Fibroblast of villous mesenchyme (primary cell): ENCODE data around the gene SLC6A1. TPM values are rescaled to one million over a fixed set of nuclear protein-coding genes. Genes with fewer than 3 reads are reported as not detected.

Experiments
- DNase-seq: peaks from one replicate; pipeline ENCODE4 v3.0.0-alpha.2; 2010; ENCODE audit warnings: low read depth
- H3K4me3 ChIP-seq: 2 replicates; pipeline ENCODE4 v1.5.1; 2011; ENCODE audit warnings: low read depth, mild to moderate bottlenecking, low read length
- total RNA-seq: library from RNA; depleted of rRNA; stranded (reverse); fragments of >200 nt; gene quantifications from 2 replicates; pipeline ENCODE4 v1.2.3, GENCODE V29; 2012
- TF ChIP-seq, protein P1 (sequence below): IDR thresholded peaks from 2 replicates; pipeline ENCODE4 v1.5.1; 2012; ENCODE audit warnings: low read depth, mild to moderate bottlenecking, low read length; ENCODE audit not compliant: insufficient read depth

Gene SLC6A1
- total RNA-seq, 1 donor: not detected

DNA sequence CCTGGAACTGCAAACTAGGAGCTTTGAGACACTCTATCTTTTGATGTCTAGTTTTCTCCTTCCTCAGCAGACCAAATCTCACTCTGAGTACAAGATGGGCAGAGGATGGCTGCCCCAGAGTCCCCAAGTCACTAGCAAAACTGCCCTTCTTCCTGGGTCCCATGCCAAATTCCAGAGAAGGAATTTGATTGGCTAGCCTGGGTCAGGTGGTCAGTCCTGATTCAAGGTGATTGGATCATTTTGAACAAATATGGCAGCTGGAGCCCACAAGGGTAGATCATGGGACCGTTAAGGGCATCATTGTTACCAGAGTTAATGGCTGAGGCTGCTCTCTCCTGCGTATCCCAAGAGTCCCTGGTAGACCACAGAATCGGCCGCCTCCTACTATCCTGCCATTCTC, 21.7 kb downstream of the SLC6A1 start:
- no peak overlapping the region for H3K4me3 ChIP-seq
- no peak for DNase-seq
- TF ChIP-seq, protein P1, sequence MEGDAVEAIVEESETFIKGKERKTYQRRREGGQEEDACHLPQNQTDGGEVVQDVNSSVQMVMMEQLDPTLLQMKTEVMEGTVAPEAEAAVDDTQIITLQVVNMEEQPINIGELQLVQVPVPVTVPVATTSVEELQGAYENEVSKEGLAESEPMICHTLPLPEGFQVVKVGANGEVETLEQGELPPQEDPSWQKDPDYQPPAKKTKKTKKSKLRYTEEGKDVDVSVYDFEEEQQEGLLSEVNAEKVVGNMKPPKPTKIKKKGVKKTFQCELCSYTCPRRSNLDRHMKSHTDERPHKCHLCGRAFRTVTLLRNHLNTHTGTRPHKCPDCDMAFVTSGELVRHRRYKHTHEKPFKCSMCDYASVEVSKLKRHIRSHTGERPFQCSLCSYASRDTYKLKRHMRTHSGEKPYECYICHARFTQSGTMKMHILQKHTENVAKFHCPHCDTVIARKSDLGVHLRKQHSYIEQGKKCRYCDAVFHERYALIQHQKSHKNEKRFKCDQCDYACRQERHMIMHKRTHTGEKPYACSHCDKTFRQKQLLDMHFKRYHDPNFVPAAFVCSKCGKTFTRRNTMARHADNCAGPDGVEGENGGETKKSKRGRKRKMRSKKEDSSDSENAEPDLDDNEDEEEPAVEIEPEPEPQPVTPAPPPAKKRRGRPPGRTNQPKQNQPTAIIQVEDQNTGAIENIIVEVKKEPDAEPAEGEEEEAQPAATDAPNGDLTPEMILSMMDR: no peak

DNA sequence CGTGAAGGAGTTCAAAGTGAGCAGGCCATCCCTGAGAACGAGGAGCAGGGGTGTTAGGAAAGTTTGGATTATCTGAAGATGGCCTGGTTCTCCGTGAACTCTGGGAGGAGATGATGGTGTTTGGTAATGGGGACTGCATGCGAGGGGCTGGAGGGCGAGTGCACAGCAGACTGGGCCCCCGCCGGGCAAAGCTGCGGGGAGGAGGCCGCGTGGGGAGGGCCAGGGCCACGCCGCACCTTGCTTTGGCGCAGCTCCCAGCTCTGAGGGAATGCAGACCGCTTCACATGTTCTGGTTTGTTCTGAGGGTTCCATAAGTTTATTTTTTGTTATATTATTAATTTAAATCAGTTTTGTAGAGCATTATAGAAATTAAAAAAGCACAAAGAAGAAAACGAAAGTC, 22.2 kb downstream of the SLC6A1 start:
- no peak for DNase-seq
- TF ChIP-seq, protein P1: no peak
- no peak overlapping the region for H3K4me3 ChIP-seq

DNA sequence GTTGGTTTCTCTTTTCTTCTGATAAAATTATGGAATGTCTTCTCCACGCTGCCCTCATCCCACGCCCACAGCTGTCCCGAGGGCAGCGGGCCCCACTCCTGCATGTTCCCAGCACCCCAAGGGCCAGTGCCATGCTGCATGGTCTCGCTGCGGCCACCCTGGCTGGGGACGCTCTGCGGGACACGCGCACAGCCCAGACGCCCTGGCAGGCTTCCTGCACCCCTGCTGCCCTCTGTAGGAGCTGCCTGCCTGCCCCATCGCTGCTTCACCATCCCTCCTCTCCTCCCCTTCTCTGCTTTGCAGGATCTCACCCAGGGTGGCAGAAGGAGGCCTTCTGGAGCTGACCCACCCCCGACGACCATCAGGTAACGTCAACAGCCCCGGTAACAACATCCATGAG, 22.8 kb downstream of the SLC6A1 start:
- no peak for DNase-seq
- TF ChIP-seq, protein P1: no peak
- no peak overlapping the region for H3K4me3 ChIP-seq

DNA sequence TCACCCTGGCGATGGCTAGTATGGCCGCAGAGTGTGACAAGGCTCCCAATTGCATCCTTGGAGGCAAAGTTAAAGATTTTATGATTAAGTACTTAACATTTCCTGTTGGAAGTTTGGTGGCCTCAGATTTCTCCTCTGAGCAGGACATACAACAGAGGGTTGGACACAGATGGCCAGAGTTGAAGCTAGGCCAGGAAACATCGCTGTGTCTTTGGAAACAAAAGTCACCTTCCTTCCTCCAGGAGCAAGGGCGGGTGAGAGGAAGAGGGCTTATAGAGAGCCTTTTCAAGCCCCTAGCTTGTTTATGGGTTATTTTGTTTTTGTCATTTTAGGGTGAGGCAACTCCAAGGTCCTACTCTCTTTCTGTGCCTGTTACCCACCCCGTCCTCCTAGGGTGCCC, 24.2 kb downstream of the SLC6A1 start:
- TF ChIP-seq, protein P1: no peak
- no peak overlapping the region for H3K4me3 ChIP-seq
- no peak for DNase-seq

DNA sequence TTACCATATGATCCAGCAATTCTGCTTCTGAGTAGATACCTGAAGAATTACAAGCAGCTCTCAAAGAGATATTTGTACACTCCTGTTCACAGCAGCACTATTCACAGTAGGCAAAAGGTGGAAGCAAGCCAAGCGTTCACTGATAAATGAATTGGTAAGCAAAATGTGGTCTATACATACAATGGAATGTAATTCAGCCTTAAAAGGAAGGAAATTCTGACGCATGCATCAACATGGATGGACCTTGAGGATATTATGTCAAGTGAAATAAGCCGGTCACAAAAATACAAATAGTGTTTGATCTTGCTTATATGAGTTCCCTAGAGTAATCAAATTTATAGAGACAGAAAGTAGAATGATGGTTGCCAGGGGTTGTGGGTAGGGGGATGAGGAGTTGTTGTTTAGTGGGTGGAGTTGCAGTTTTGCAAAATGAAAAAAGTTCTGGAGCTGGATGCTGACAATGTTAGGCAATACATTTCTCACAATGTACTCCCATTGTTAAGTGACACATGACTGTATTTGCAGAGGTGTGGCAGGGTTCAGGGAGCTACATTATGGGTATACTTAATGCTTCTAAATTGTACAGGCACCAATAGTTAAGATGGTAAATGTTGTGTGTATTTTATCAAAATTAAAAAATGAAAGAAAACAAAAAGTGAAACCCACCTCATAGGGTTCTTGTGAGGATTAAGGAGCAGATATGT, 26.7 kb downstream of the SLC6A1 start:
- no peak for DNase-seq
- TF ChIP-seq, protein P1: no peak
- H3K4me3 ChIP-seq: no peak overlapping the region

DNA sequence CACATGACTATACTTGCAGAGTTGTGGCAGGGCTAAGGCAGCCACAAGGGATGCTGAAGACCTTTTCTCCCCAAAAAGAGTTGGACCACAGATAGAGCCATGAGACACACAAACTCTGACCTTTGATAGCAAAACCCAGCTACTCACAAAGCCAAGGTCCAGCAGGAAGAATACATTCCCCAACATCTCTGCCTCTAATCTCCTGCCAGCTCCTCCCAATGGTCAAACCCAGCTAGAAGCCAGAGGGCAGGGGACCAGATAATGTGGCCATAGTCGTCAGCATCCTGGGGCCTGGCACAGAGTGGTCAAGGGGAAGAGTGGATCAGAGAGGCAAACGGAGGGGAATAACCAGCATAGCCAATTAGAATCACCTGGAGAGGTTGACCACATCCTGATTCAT, 28.2 kb downstream of the SLC6A1 start:
- TF ChIP-seq, protein P1: no peak
- no peak for DNase-seq
- no peak overlapping the region for H3K4me3 ChIP-seq

DNA sequence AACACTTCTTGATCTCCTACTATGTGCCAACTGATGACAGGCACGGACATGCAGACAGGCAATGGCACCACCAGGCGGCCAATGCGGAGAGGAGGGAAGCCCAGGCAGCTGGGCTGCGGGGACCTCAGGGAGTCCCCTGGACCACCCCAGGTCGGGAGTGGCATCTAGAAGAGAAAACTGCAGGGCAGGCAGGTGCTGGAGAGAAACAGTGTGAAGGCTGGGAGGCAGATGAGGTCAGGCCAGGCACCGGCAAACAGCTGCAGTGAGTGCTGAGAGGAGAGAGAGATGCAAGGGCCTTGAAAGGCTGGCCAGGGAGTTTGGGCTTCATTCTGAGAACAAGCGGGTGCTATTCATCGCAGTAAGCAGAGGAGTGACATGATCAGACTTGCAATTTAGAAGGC, 29.1 kb downstream of the SLC6A1 start:
- DNase-seq: no peak
- no peak overlapping the region for H3K4me3 ChIP-seq
- TF ChIP-seq, protein P1: no peak
